GM12891 (cell line): ENCODE data around the gene MAML2.
A peak's percentile ranks its signal among the peaks of the same experiment; 100 is the strongest.

Experiments
- DNase-seq: peaks from one replicate; pipeline ENCODE4 v3.0.0; 2011; ENCODE audit warnings: low spot score; ENCODE audit not compliant: insufficient read length
- FAIRE-seq: peaks from 2 replicates; lab custom pipeline; 2011; peaks lifted over from hg19 to GRCh38; lab: Jason Lieb, UNC
- PAX5 ChIP-seq: IDR thresholded peaks from 2 replicates; pipeline ENCODE4 v1.6.1; 2011; ENCODE audit warnings: low read length, moderate library complexity, mild to moderate bottlenecking; ENCODE audit not compliant: insufficient read depth, severe bottlenecking
- POLR2A ChIP-seq: IDR thresholded peaks from 2 replicates; pipeline ENCODE4 v1.6.1; 2011; ENCODE audit warnings: low read depth, low read length, control low read depth
- POLR2AphosphoS5 ChIP-seq: IDR thresholded peaks from 2 replicates; pipeline ENCODE4 v1.6.1; 2011; ENCODE audit warnings: low read depth, low read length, control low read depth
- POU2F2 ChIP-seq: IDR thresholded peaks from 2 replicates; pipeline ENCODE4 v1.6.1; 2011; ENCODE audit warnings: low read depth, mild to moderate bottlenecking, control low read depth, low read length, moderate library complexity
- SPI1 ChIP-seq: IDR thresholded peaks from 2 replicates; pipeline ENCODE4 v1.6.1; 2011; ENCODE audit warnings: low read depth, low read length, control low read depth
- TAF1 ChIP-seq: IDR thresholded peaks from 2 replicates; pipeline ENCODE4 v1.6.1; 2011; ENCODE audit warnings: low read depth, low read length, control low read depth

MAML2 gene

DNA sequence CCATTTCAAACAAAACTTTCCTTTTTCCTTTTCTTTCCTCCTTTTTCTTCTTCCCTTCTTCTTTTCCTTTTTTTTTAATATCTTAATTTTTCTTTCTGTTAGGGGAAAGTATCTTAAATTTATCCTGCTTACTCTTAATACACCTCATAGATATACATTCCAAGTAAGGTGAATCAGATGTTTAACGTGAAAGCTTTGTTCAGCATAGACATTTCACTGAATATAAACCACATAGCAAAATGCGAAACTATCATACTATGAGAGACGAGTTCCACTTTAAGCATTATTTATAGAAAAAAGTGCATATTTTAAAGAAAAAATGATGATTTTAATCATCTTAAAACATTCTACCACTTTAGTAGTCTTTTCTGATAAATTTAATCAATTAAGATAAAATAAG lies 281.3 kb downstream of the MAML2 start:
- DNase-seq (no peak), FAIRE-seq (no peak)
- TF ChIP-seq PAX5 (no peak), POU2F2 (no peak), TAF1 (no peak), POLR2A (no peak), SPI1 (no peak), POLR2AphosphoS5 (no peak)

- TF ChIP-seq PAX5 = no peak
- TF ChIP-seq POU2F2 = no peak
- no peak for FAIRE-seq
- DNase-seq = no peak
Observed at GRCh38 chr11:96061069-96061468, 281.9 kb downstream of the MAML2 start.

DNA sequence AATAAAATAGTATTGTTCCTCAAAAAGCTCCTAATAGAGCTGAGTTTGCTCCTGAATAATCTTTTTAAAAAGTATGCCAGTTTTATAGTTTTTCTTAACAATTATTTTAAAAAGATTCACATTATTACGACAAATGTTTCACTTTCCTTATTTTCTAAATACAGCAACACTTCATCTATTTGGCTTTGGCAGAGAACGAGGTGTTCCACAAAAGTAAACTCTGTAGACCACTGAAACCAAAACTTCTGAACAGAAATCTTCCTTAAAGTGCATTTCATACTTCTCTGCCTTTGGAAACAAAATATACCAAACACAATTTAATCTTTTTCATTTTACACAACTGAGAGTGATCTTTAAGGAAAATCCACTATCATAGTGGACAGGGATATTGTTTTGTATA lies 285.5 kb downstream of the MAML2 start:
- DNase-seq (no peak), FAIRE-seq (no peak)
- TF ChIP-seq PAX5 = no peak
- no peak for TF ChIP-seq POLR2A
- TF ChIP-seq SPI1 = no peak
- no peak for TF ChIP-seq POLR2AphosphoS5
- TF ChIP-seq POU2F2 = no peak
- no peak for TF ChIP-seq TAF1

DNA sequence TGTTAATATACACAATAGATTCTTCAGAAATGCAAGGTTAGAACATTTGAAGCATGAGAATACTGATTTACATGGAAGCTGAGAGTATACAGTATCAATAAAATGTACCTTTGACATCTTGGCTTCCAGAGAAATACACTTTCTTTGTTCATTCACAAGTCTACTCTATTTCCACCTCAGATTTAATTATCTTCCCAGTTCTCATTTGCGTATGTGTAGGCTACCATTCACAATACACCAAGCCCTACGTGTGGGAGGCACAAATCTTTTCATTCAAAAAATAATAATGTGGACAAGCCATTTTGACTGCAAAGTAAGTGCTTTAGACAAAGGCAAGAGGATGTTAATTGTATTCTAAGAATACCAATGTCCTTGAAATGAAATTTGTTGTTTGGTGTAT lies 286.4 kb downstream of the MAML2 start:
- DNase-seq = no peak
- no peak for FAIRE-seq
- TF ChIP-seq POLR2A (no peak), POU2F2 (no peak), PAX5 (no peak), TAF1 (no peak), SPI1 (no peak), POLR2AphosphoS5 (no peak)

- DNase-seq (no peak), FAIRE-seq (no peak)
- TF ChIP-seq SPI1 = no peak
- TF ChIP-seq POU2F2 = no peak
- TF ChIP-seq POLR2A = no peak
- TF ChIP-seq POLR2AphosphoS5 = no peak
- no peak for TF ChIP-seq PAX5
- TF ChIP-seq TAF1 = no peak
Observed at GRCh38 chr11:96055706-96056387, 287.1 kb downstream of the MAML2 start.

- no peak for FAIRE-seq
Observed at GRCh38 chr11:96054870-96055705, 287.9 kb downstream of the MAML2 start.

GRCh38 chr11:96052921-96053651 lies 289.9 kb downstream of the MAML2 start:
- no peak for DNase-seq
- no peak for TF ChIP-seq TAF1
- TF ChIP-seq SPI1 = peak; percentile 76
- TF ChIP-seq PAX5 = no peak
- TF ChIP-seq POLR2AphosphoS5 = no peak
- TF ChIP-seq POU2F2 = no peak
- TF ChIP-seq POLR2A = no peak
- no peak for FAIRE-seq

More at GRCh38 chr11:96054870-96055705, 287.9 kb downstream of the MAML2 start:
- DNase-seq = no peak
- TF ChIP-seq PAX5 = no peak
- TF ChIP-seq SPI1 = no peak
- no peak for TF ChIP-seq POLR2A
- TF ChIP-seq POLR2AphosphoS5 = no peak
- TF ChIP-seq POU2F2 = no peak
- TF ChIP-seq TAF1 = no peak

GRCh38 chr11:96051820-96052219 lies 291.2 kb downstream of the MAML2 start:
- TF ChIP-seq POU2F2 (0 out of 2 replicates have a peak, but pooled peaks have one; percentile 53), SPI1 (peak; percentile 76), POLR2A (no peak)
- DNase-seq (no peak), FAIRE-seq (peak; percentile 81)

DNA sequence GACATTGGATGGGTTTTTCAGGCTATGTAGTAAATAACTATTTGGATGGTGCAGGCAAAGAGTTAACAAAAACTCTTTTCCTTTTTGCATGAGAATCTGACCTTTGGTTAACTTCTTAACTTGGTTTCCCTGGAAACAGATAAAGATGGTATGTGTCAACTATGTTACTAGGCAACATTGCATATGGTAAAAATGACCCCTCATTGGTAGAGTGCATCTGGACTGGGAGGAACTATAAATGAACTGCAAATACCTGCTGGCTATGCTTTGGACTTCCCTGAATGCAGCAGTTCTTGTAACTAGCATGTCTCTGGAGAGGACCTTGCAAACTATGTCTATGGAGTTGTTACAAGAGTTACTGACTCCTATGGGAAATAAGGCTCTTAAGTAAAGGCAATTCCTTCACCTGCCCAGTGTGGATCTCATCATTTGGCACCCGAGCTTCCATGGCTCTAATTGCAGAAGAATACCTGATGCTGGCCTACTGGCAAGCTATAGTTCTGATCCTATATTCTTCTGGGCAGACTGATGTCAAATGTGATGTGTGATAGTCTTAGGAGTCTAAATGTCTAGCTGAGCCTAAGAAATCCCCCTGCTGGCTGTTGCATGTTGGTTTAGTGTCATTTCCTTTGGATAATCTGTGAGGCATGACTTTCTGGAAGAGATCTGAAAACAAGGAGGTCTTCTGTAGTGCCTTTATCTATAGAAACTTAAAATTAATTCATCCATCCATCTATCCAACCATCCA lies 292.4 kb downstream of the MAML2 start:
- FAIRE-seq = peak; percentile 13
- DNase-seq = no peak
- TF ChIP-seq TAF1 (no peak), POU2F2 (no peak), SPI1 (no peak), PAX5 (no peak), POLR2A (no peak), POLR2AphosphoS5 (no peak)

DNA sequence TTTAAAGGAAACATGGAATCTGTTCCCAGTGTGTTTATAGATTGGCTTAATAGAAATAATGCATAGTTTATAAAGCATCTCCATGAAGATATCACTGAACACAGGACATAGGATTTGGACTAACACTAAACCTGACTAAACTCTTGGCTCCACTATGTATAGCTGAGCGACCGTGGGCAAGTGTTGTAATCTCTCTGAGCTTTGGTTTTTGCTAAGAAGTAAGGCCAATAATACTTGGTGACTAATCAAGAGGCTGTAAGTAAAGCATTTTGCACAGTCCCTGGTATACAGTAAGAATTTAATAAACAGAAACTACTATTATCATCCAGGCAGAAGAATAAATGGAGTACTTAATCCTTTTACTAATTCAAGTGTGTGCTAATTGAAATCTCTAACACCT lies 293.6 kb downstream of the MAML2 start:
- TF ChIP-seq PAX5 = no peak
- no peak for TF ChIP-seq SPI1
- TF ChIP-seq POU2F2 = no peak
- no peak for TF ChIP-seq POLR2A
- TF ChIP-seq POLR2AphosphoS5 = no peak
- no peak for TF ChIP-seq TAF1
- FAIRE-seq (no peak), DNase-seq (no peak)
